Stimulated activated CD4-positive, alpha-beta T cell treated with anti-CD3 and anti-CD28 coated beads, Interleukin-1b, Interleukin-23, amount 100 ng/mL, for 4 hours (primary cell): Measurements from ENCODE around the gene EREG.

Experiments used
- DNase-seq, 2 donors: peaks; one replicate each; pipeline ENCODE4 v3.0.0-alpha.2; 2020; ENCODE audit warnings: low read depth in 2 of 2

EREG gene

DNA sequence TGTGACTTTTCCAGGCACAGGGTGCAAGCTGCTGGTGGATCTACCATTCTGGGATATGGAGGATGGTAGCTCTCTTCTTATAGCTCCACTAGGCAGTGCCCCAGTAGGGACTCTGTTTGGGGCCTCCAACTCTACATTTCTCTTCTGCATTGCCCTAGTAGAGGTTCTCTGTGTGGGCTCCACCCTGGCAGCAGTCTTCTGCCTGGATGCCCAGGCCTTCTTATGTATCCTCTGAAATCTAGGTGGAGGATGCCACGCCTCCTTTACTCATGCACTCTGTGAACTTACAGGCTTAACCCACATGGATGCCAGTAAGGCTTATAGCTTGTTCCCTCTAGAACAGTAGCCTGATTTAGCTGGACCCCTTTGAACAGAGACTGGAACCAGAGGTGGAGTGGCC is 20.9 kb upstream of the EREG start:
- DNase-seq, result no peak

DNA sequence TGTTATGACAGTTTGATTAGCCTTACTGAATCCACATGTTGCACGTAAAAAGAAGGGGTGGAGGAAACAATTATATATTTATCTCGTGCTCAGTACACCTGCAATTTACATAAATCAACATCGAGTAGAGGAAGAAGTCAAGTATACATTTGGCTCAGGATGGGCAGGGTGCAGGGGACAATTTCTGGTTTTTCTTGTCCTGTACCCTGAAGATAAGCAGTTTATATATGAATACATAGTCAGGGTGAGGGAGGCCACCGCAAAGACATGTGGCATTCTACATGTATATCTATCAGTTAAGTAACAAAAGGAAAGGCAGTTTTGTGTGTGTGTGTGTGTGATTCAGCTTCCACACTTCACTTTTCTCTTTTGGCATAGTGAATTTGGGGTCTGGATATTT is 11.1 kb upstream of the EREG start:
- DNase-seq, result no peak

DNA sequence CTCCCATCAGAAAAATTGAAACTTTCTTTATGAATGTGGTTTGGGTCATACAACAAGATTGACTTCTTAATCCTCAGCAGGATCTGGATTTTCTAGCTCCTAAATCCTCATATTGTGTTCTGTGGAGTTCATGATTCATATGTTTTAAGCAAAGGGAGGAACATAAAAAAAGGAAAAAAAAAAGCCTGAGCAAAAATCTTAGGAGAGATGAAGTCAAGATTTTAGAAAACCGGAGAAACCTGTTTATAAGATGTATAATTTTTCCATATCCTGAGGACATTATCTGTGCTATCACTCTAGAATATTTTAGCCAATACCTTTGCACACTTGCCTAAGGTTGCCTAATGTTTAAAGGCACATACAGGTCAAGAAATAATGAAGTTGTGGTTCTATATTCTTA is 7.0 kb upstream of the EREG start:
- no peak for DNase-seq

- no peak for DNase-seq
Observed at GRCh38 chr4:74361671-74362070, 3.3 kb upstream of the EREG start.

GRCh38 chr4:74362347-74362746 is 2.6 kb upstream of the EREG start:
- no peak for DNase-seq

- no peak for DNase-seq
Observed at GRCh38 chr4:74364256-74364651, 691 bp upstream of the EREG start.

- DNase-seq, result no peak
Observed at GRCh38 chr4:74365761-74366160, 816 bp downstream of the EREG start.

GRCh38 chr4:74366367-74366911 is 1.5 kb downstream of the EREG start:
- DNase-seq, result no peak

DNA sequence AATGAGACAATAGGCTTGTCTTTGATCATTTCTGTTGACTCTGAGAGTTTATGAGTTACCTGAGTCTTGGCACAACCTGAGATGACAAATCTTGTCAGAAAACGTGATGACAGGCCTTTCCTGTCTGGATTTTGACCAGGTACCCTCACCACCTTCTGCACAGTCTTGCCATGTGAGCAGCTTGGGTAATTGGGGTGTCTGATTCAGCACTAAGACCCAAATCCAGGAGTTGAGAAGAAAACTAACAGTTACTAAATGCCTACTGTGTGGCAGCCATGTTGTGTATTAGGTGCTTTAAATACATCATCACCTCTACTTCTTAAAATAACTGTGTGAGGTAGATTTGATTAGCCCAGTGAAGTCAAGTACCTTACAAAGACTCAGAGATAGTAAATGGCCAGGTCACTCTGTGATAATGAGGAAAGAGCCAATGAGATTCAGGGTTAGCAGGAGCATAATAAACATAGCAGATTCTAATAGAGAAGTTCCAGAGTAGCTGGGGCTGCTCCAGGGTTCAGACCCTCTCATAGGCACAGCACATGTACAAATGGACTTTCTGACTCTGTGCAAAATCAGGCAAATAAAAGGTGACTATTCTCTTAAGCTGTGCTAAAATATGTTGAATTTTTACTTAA is 2.8 kb downstream of the EREG start:
- DNase-seq, result no peak

- DNase-seq, result no peak
Observed at GRCh38 chr4:74368596-74368995, 3.7 kb downstream of the EREG start.

DNA sequence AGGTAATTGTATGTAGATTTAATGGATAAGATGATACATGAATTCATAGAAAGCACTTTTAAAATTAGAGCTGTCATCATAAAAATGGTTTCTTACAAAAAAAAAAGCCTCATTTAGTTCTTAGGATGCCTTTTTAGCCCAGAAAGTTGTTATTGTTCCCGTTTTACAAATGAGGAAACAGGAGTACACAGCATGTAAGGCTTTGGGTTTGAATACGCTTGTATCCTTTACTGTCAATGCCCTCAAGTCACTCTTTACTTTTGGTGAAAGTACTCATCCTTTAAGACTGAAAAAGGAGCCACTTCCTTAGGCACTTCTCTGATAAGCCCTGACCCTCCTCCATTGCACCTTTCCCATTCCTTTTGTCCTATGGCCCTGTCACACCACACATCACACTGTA is 4.9 kb downstream of the EREG start:
- no peak for DNase-seq

DNA sequence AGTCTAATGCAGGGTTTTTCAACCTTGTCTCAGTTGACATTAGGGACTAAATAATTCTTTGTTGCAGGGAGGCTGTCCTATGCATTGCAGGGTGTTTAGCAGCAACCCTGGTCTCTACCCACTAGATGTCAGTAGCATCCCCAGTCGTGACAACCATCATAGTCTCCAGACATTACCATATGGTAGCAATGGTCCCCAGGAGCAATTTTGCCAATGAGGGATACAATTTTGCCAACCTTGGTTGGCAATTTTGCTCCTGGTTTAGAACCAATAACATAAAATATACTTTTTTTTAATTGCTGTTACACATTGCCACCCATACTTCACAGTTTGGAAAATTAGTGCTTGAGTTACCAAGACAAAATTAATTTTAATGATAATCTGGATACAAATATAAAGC is 6.0 kb downstream of the EREG start:
- DNase-seq, result no peak

GRCh38 chr4:74374128-74374527 is 9.2 kb downstream of the EREG start:
- no peak for DNase-seq

- DNase-seq, result no peak
Observed at GRCh38 chr4:74374561-74375327, 9.8 kb downstream of the EREG start.

DNA sequence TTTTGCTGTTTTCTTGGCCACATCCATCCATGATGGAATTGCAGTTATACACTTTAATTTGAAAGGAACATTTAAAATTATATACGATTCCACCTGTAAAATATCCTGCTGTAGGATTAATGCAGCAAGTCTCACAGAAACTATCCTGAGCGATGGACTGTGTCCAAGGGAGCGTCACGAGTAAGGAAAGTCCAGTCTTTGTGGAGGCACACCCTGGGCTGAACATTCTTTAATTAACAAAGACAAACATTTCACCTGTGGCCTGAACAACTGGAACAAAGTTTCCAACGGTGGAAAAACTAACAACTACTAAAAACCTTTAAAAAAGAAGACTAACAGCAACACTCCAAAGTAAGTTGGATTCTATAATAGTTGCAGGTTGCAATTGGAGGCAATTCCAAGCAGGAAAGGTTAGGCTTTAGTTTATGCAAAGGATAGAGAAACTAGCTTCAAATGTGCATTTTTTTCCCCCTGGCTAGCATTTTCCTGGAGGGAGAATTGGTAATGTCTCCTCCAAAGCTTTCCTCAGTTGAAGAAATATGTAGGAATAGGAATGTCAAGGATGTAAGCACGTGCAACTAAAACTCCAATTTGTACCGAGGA is 11.0 kb downstream of the EREG start:
- no peak for DNase-seq

- DNase-seq, result no peak
Observed at GRCh38 chr4:74376888-74377483, 12.0 kb downstream of the EREG start.

DNA sequence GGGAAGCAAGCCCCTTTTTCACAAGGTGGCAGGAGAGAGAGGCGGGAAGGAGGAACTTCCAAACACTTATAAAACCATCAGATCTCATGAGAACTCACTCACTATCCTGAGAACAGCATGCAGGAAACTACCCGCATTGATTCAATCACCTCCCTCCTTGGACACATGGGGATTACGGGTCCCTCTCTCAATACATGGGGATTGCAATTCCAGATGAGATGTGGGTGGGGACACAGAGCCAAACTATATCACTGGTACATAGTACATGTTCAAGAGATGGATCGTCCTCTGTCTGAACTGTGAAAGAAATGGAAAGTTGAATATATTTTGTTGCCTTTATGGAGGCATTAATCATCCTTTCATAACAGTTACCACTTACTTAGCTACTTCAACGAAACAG is 12.8 kb downstream of the EREG start:
- DNase-seq, result no peak

DNA sequence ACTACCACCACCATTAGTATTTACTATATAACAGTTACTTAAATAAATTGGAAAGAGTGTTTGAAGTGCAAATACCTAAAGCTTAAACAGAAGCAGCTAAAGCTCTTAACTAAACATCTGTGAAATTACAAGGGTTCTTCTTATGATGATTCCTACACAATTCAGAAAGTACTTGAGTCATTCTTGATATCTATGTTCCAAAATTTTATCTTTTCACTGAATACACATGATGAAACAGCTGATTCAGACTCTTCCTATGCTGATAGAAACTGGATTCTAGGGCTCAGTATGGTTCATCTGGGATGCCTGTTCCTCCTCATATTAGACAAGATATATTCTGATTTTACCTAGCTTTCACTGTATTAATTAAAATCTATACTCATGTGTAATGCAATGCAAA is 13.6 kb downstream of the EREG start:
- DNase-seq, result no peak

DNA sequence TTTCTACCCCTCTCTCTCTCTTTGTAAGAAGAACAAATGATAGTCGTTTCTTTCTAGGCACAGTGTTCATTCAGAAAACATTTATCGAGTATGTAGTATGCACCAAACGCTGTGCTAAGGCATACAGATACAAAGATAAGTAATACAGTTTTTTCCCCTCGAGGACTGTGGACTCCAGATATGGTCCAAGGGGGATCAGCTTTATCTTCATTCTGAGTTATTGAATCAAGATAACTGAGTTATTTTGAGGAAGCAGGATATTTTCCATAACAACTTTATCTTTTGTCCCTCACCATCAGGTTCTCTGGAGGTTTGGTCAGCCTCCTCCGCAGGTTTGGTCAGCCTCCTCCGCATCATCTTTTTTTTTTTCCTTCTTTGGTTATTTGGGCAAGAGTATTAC is 15.0 kb downstream of the EREG start:
- no peak for DNase-seq

DNA sequence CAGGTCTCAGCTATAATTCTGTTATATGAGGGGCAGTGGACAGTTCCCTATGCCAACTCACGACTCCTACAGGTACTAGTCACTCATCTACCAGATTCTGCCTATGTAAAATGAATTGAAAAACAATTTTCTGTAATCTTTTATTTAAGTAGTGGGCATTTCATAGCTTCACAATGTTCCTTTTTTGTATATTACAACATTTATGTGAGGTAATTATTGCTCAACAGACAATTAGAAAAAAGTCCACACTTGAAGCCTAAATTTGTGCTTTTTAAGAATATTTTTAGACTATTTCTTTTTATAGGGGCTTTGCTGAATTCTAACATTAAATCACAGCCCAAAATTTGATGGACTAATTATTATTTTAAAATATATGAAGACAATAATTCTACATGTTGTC is 20.4 kb downstream of the EREG start:
- DNase-seq, result no peak

DNA sequence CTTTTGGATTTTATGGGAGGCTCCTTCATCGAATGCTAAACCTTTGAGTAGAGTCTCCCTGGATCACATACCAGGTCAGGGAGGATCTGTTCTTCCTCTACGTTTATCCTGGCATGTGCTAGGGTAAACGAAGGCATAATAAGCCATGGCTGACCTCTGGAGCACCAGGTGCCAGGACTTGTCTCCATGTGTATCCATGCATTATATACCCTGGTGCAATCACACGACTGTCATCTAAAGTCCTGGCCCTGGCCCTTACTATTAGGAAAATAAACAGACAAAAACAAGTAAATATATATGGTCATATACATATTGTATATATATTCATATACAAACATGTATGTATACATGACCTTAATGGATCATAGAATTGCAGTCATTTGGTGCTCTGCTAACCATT is 21.2 kb downstream of the EREG start:
- DNase-seq, result no peak

GRCh38 chr4:74387790-74388189 is 22.8 kb downstream of the EREG start:
- no peak for DNase-seq

GRCh38 chr4:74389494-74389893 is 24.5 kb downstream of the EREG start:
- DNase-seq, result no peak
